Measurements from ENCODE around the gene PLXNB1.

The PLXNB1 gene

DNA sequence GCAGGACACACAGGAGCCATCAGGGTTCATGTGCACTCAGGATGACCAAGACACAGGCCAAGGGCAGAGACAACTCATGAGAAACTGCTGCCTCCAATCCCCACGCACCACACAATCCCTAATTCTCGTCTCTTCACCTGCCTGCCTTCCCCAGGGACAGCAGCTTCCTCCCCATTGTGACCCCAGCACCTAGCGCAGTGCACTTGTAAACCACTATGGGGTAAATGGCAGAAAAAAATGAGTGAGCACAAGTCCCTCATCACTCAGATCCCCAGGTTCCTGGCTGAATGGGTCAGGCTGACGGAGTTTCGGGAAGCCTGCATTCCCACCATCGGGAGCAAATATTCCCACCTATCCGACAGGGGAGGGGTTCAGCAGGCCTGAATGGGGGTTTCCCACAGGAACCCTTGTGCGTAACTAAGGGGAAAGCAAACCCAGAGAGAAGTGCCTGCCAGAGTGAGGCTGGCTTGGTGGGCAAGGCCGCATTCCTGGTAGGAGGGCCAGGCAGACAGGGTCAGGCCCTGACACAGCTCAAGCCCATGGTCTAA, 18.8 kb downstream of the PLXNB1 start:
- TF ChIP-seq CTCF (IDR thresholded peaks at IDR 0.05; ENCODE audit: control insufficient read depth, extremely low read depth, insufficient read depth) = no peak
- no peak overlapping the region for H3K4me3 ChIP-seq (ENCODE audit: low read depth, low read length)
- DNase-seq (ENCODE audit: low read depth) = no peak

- no peak for TF ChIP-seq CTCF (IDR thresholded peaks at IDR 0.05; ENCODE audit: control insufficient read depth, extremely low read depth, insufficient read depth)
- no peak for DNase-seq (ENCODE audit: low read depth)
- H3K4me3 ChIP-seq (ENCODE audit: low read depth, low read length) = no peak overlapping the region
Observed at GRCh38 chr3:48410205-48411040, 19.5 kb downstream of the PLXNB1 start.

DNA sequence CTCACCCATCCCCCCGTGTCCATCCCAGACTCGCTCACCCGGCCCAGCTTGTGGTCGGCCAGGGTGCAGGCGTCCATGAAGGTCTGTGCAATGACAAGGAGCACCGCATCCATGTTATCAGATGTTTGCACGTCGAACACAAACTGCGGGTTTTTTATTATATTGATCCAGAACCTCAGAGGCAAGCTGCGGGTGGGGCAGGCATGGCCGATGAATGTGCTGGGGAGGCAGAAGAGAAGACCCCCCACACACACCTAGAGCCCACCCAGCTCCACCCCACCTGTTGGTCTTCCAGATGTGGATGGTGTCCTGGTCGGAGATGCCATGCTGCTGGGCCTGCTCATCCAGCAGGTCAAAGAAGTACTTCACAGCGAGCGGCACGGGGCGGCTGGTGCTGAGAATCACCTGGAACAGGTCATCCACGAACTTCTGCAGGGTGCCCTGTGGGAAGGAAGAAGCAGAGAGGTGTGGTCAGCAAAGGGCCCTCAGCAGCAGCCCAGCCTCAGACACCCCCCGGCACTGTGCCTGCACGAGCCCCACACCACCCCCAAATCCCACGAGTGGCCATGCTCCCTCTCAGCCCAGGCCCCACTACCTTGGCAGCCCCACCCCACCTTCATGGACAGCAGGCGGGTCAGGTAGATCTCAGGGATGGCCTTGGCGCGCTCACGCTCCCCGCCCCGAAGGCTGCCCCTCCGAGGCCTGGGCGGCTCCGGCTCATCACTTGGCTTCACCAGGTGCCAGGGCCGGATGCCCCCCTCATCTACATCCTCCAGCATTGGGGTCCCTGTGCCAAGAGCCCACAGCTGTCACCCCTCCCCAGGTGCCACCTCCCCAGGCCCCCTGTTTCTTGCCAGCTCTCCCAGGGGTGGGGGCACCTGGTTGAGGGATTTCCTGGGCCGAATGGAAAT, 20.3 kb downstream of the PLXNB1 start:
- DNase-seq (ENCODE audit: low read depth) = no peak
- no peak overlapping the region for H3K4me3 ChIP-seq (ENCODE audit: low read depth, low read length)
- TF ChIP-seq CTCF (IDR thresholded peaks at IDR 0.05; ENCODE audit: control insufficient read depth, extremely low read depth, insufficient read depth) = no peak

- TF ChIP-seq CTCF (IDR thresholded peaks at IDR 0.05; ENCODE audit: control insufficient read depth, extremely low read depth, insufficient read depth) = no peak
- no peak overlapping the region for H3K4me3 ChIP-seq (ENCODE audit: low read depth, low read length)
- no peak for DNase-seq (ENCODE audit: low read depth)
Observed at GRCh38 chr3:48408823-48409281, 21.0 kb downstream of the PLXNB1 start.

- no peak for TF ChIP-seq CTCF (IDR thresholded peaks at IDR 0.05; ENCODE audit: control insufficient read depth, extremely low read depth, insufficient read depth)
- DNase-seq (ENCODE audit: low read depth) = no peak
- no peak overlapping the region for H3K4me3 ChIP-seq (ENCODE audit: low read depth, low read length)
Observed at GRCh38 chr3:48407542-48408099, 22.3 kb downstream of the PLXNB1 start.

Measured in LNCaP clone FGC (cell line).